Midbrain (tissue), 1 donor: Measurements from ENCODE around the gene COG8.

Source experiments
- DNase-seq: peaks from one replicate; lab custom pipeline; 2025; lab: John Stamatoyannopoulos, UW

Gene COG8

DNA sequence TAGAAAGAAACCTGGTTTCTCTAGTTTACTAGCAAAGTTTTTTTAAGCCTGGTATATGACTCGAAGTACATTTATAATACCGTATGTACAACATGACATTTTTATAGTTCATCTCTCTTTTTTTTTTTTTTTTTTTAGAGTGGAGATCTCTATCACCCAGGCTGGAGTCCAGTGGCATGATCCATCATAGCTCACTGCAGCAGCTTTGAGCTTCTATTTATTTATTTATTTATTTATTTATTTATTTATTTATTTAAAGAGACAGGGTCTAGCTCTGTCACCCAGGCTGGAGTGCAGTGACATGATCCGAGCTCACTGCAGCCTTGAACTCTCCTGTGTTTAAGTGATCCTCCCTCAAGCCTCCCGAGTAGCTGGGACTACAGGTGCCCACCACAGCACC, 54.1 kb downstream of the COG8 start:
- no peak for DNase-seq

DNA sequence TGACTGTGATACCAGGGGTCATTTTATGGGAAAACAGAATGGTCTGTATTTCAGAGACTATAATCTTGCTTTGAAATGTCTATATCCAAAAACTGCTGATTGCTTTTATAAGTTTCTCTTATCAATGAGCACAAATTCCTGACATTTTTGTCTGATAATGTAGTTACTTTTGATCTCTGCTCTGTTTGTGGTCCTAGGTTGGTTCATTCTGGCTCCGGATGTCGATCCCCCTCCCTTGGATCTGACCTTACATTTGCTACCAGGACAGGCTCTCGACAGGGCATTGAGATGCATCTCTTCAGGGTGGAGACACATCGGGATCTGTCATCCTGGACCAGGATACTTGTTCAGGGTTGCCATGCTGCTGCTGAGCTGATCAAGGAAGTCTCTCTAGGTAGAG, 55.5 kb downstream of the COG8 start:
- no peak for DNase-seq

DNA sequence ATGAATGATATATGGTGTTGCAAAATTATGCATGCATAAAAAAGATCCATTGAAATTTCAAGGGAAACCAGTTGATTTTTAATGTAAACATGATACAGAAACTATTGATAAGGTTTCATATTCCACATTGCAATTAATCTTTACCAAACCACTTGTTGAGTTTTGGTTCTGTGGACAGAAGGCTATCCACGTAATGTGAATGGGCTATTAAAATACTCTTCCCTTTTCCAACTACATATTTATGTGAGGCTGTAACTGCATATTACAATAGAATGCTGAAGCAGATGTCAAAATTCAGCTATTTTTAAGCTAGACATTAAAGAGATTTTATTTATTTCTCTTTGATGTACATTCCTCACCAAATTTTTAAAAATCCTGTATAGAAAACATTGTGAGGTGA, 62.0 kb downstream of the COG8 start:
- DNase-seq, result no peak
